Esophagus mucosa (tissue), 1 donor: ENCODE results near the gene ZNF607. TPM values are rescaled to one million over a fixed set of nuclear protein-coding genes. Genes with fewer than 3 reads are reported as not detected.
"Not testable (repeated sequence)": the region's sequence is repeated elsewhere in the genome, so short reads cannot be mapped to it uniquely, and the experiment has no call there.

ENCODE experiments used
- ATAC-seq: fragments of 200-7000 bp; cut with Tn5 transposase; one replicate; pipeline ENCODE4 v1.9.1; 2020
- total RNA-seq: library from RNA; stranded (reverse); gene quantifications from one replicate; pipeline ENCODE4 v1.2.4, GENCODE V29; 2023
- donor health status: DM: yes; HTN: yes; CAD: no.

ZNF607 gene
- total RNA-seq, result 3.7 TPM

- peak; percentile 100 for ATAC-seq
These were observed at the start of gene ZNF607 for GRCh38 chr19:37719111-37719926. Gene ZNF607 (minus strand): TSS chr19:37719761. CDS start chr19:37711618, 8,143 bp downstream.

GRCh38 chr19:37763488-37763887 is 43.9 kb upstream of the ZNF607 start:
- ATAC-seq, result peak; percentile 61

DNA sequence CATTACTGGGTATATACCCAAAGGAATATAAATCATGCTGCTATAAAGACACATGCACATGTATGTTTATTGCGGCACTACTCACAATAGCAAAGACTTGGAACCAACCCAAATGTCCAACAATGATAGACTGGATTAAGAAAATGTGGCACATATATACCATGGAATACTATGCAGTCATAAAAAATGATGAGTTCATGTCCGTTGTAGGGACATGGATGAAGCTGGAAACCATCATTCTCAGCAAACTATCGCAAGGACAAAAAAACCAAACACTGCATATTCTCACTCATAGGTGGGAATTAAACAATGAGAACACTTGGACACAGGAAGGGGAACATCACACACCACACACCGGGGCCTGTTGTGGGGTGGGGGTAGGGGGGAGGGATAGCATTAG is 38.1 kb upstream of the ZNF607 start:
- not testable (repeated sequence) for ATAC-seq

DNA sequence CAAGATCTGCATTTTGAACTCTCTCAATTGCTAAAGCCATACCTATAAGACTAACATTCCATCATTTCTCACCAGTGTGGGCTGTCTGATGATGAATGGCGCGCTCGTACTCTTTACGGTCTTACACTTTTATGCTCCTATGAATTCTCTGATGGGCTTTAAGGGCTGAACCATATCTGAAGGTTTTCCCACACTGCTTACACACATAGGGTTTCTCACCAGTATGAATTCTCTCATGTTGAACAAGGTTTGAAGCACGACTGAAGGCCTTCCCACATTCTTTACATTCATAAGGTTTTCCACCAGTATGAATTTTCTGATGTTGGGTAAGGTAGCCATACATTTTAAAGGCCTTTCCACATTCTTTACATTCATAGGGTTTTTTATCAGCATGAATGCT is 18.8 kb upstream of the ZNF607 start:
- no peak for ATAC-seq

GRCh38 chr19:37725181-37725580 is 5.6 kb upstream of the ZNF607 start:
- ATAC-seq, result no peak

GRCh38 chr19:37719927-37720265 is 335 bp upstream of the ZNF607 start:
- ATAC-seq, result no peak

DNA sequence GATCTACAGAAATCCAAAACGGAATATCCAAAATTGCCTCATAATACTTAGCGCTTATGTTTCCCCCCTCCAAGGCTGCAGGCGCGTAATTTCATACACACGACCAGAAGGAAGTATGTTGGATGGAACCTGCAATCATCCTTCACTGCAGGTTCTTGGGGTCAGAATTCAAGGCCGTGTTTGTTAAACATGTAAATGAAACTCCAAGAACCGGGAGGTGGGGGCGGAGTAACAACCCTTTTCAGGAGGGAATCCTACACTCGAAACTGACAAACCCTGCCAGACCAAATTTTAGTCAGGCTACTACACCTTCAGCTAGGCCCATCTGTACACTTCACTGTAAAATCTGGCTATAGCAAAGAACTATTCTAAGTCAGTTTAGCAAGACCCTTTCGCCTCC is 1.3 kb downstream of the ZNF607 start:
- ATAC-seq, result no peak

- ATAC-seq, result no peak
These were observed 3.4 kb downstream of the ZNF607 start for GRCh38 chr19:37716140-37716539.

DNA sequence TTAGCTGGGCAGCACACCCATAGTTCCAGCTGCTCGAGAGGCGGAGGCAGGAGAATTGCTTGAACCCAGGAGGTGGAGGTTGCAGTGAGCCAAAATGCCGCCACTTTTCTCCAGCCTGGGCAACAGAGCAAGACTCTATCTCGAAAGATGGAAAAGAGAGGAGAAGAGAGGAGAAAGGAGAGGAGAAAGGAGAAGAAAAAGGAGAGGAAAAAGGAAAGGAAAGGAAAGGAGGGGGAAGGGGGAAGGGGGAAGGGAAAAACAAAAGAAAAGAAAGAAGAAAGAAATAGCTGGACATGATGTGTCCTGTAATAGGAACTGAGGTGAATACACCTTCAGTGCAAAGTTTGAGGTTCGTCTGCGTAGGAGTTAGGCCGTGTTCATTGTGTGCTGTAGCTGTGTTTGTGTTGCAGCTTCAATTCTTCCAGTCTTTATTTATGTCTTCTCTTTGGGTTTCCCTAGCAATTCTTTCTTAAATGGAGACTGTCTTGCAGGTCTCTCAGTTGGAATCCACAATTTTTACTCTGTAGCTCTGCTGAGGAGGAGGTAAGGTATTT is 13.4 kb downstream of the ZNF607 start:
- ATAC-seq, result no peak

- no peak for ATAC-seq
These were observed 20.5 kb downstream of the ZNF607 start for GRCh38 chr19:37699057-37699456.

- ATAC-seq, result no peak
These were observed 21.3 kb downstream of the ZNF607 start for GRCh38 chr19:37698216-37698615.

DNA sequence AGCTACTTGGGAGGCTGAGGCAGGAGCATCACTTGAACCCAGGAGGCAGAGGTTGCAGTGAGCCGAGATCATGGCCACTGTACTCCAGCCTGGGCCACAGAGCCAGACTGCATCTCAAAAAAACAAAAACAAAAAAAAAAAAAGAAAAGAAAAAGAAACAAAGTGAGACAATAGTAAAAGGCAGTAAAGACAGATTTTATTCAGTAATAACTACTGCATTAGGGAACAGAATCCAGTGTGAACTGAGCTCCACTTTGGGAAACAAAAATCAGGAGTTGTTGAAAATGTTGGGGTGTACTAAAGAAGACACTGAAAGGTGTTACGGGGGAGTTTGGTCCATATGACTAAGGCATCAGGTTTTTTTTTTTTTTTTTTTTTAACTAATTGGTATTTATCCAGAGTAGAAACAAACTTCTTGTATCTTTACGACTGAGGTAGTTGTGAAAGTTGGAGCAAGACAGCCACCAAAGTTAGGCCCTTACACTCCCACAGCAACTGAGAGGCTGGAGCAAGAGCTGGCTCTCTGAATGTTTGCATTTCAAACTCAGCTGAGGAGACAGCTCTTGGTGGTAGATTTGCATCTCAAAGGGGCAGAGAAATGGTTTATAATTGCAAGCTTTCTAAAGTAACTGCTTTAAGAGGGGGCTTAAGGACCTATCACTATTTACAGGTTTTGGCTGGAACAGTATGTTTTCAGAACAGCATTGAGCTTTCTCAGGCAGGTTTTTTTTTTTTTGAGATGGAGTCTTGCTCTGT is 24.2 kb downstream of the ZNF607 start:
- ATAC-seq, result no peak

- no peak for ATAC-seq
These were observed 26.5 kb downstream of the ZNF607 start for GRCh38 chr19:37692956-37693620.

DNA sequence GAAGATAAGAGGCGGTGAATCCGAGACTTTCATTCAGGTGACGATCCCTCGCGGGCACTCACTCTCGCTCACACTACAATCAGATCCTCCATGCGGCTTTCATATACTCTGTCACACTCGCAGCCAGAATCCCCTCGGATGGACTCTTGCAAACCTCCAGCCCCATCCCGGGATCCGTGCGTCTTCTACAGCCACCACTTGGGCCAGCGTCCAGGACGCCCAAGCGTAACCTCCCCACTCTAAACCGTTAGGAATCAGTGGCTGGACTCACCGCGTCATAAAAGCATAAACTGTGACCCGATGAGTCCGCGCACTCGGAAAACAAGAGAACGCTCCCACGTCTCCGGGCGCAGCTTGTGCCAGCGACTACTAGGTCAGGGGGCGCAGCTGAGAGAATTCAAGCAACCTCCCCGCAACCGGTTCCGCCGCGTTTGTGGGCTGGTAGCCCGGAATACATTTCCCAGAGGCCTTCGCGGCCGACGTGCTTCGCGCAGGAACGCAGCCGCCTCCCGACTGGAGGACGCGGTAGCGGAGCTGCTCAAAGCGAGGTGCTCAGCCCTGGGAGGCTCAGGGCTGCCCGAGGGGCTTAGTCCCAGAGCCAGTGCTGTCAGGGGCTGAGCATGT is 27.6 kb downstream of the ZNF607 start:
- ATAC-seq, result peak; percentile 67

- no peak for ATAC-seq
These were observed 36.0 kb downstream of the ZNF607 start for GRCh38 chr19:37683520-37683919.

- ATAC-seq, result no peak
These were observed 50.1 kb downstream of the ZNF607 start for GRCh38 chr19:37669450-37669914.

GRCh38 chr19:37657157-37657556 is 62.4 kb downstream of the ZNF607 start:
- not testable (repeated sequence) for ATAC-seq

- ATAC-seq, result peak; percentile 89
These were observed 63.7 kb downstream of the ZNF607 start for GRCh38 chr19:37655689-37656371.

DNA sequence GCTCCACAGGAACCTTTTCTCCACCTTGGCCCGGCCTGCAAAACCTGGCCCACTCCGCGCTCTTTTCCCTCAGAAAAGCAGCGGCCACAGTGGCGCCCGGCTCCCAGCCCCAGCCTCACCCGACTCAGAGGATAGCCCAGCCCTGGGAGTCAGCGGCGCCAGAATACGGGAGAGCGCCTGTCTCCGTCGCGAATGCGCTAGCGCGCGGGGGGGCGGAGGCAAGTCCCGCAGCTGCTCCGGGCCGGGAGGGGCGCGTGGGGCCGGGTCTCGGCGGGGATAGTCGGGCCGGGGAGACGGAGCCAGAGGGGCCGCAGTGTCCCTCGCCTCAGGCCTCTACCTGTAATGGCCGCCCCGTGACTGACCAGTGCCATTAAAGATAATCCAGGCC is 64.3 kb downstream of the ZNF607 start, which contains the start of gene ZFP30:
ZFP30 (minus strand) TSS at position 165 of the 388 bp plus-strand sequence. CDS start 7,643 bp downstream, outside the sequence.
- peak; percentile 89 for ATAC-seq

GRCh38 chr19:37654629-37655300 is 64.8 kb downstream of the ZNF607 start:
- ATAC-seq, result peak; percentile 62

DNA sequence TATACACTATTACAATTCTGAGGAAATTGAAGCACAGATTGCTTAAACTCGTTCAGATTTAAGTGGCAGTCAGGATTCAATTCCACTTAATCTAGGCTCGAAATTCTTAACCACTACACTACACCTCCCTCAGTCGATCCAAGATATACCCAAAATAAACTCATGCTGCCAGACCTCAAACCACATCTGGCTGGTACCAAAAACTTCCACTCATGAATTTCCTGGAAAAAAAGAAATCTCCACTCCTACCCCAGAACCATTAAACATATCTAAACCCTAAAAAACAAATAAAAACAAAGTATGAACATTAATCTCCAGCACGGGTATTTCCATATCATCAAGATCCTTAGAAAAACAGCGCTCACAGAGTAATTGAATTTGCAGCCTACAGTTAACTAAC is 65.4 kb downstream of the ZNF607 start:
- no peak for ATAC-seq
